ENCODE results near the gene TFDP2. TPM values are rescaled to one million over a fixed set of nuclear protein-coding genes. Genes with fewer than 3 reads are reported as not detected.
A peak's percentile ranks its signal among the peaks of the same experiment; 100 is the strongest.
"Not testable (repeated sequence)": the region's sequence is repeated elsewhere in the genome, so short reads cannot be mapped to it uniquely, and the experiment has no call there.

Gene TFDP2
- polyA plus RNA-seq, 5 donors: 38.7 to 61.2 (median 56.2) TPM

GRCh38 chr3:141929341-141929995 lies 219.9 kb downstream of the TFDP2 start:
- DNase-seq: no peak

- DNase-seq: no peak
Observed at GRCh38 chr3:141928631-141929270, 220.6 kb downstream of the TFDP2 start.

- no peak for DNase-seq
Observed at GRCh38 chr3:141926929-141927328, 222.4 kb downstream of the TFDP2 start.

GRCh38 chr3:141925677-141926076 lies 223.7 kb downstream of the TFDP2 start:
- DNase-seq: not testable (repeated sequence)

- no peak for DNase-seq
Observed at GRCh38 chr3:141921316-141921715, 228.0 kb downstream of the TFDP2 start.

- DNase-seq: no peak
Observed at GRCh38 chr3:141920701-141921100, 228.6 kb downstream of the TFDP2 start.

GRCh38 chr3:141915766-141916165 lies 233.6 kb downstream of the TFDP2 start:
- no peak for DNase-seq

GRCh38 chr3:141915016-141915415 lies 234.3 kb downstream of the TFDP2 start:
- no peak for DNase-seq

- no peak for DNase-seq
Observed at GRCh38 chr3:141914311-141914710, 235.0 kb downstream of the TFDP2 start.

- DNase-seq: peak; percentile 13 to 28
Observed at GRCh38 chr3:141913150-141913811, 236.1 kb downstream of the TFDP2 start.

GRCh38 chr3:141909986-141910385 lies 239.4 kb downstream of the TFDP2 start:
- not testable (repeated sequence) for DNase-seq

GRCh38 chr3:141909408-141909807 lies 239.9 kb downstream of the TFDP2 start:
- no peak for DNase-seq

GRCh38 chr3:141905129-141905528 lies 244.2 kb downstream of the TFDP2 start:
- no peak for DNase-seq

GRCh38 chr3:141904203-141904602 lies 245.1 kb downstream of the TFDP2 start:
- no peak for DNase-seq

GRCh38 chr3:141901914-141902313 lies 247.4 kb downstream of the TFDP2 start:
- no peak for DNase-seq

- DNase-seq: no peak
Observed at GRCh38 chr3:141900343-141900742, 249.0 kb downstream of the TFDP2 start.

GRCh38 chr3:141898908-141899307 lies 250.4 kb downstream of the TFDP2 start:
- DNase-seq: no peak

- DNase-seq: no peak
Observed at GRCh38 chr3:141895731-141896130, 253.6 kb downstream of the TFDP2 start.

- peak; percentile 42 to 52 for DNase-seq
Observed at GRCh38 chr3:141894524-141895176, 254.7 kb downstream of the TFDP2 start.
